ENCODE results near the gene DUSP18. TPM values are rescaled to one million over a fixed set of nuclear protein-coding genes. Genes with fewer than 3 reads are reported as not detected.
A peak's percentile ranks its signal among the peaks of the same experiment; 100 is the strongest.

DUSP18 gene
- total RNA-seq, 1 donor from 2014 or later = 21.4 TPM

- H3K27me3 Mint-ChIP-seq (ENCODE audit: unreplicated experiment) = peaks cover 4% of the 10 kb centered on the region
- no peak overlapping the region for H3K27ac Mint-ChIP-seq (ENCODE audit: unreplicated experiment)
- peak; percentile 22 for DNase-seq (ENCODE audit: low spot score)
- no peaks in the 10 kb centered on the region for H3K36me3 Mint-ChIP-seq (ENCODE audit: low read depth, unreplicated experiment)
- no peak overlapping the region for H3K4me3 Mint-ChIP-seq (ENCODE audit: unreplicated experiment)
- TF ChIP-seq CTCF (IDR thresholded peaks at IDR 0.05; ENCODE audit: unreplicated experiment) = no peak
- no peaks in the 10 kb centered on the region for H3K9me3 Mint-ChIP-seq (ENCODE audit: unreplicated experiment)
- H3K4me1 Mint-ChIP-seq (ENCODE audit: unreplicated experiment) = peaks cover 3% of the 10 kb centered on the region
These were observed 17.1 kb downstream of the DUSP18 start for GRCh38 chr22:30650508-30651116.

GRCh38 chr22:30649430-30650007 is 18.2 kb downstream of the DUSP18 start:
- Mint-ChIP-seq H3K27ac (ENCODE audit: unreplicated experiment) (no peak overlapping the region), H3K9me3 (ENCODE audit: unreplicated experiment) (no peaks in the 10 kb centered on the region), H3K36me3 (ENCODE audit: low read depth, unreplicated experiment) (no peaks in the 10 kb centered on the region), H3K4me1 (ENCODE audit: unreplicated experiment) (peaks cover 3% of the 10 kb centered on the region), H3K4me3 (ENCODE audit: unreplicated experiment) (no peak overlapping the region), H3K27me3 (ENCODE audit: unreplicated experiment) (peaks cover 3% of the 10 kb centered on the region)
- DNase-seq (ENCODE audit: low spot score) = no peak
- TF ChIP-seq CTCF (IDR thresholded peaks at IDR 0.05; ENCODE audit: unreplicated experiment) = no peak

DNA sequence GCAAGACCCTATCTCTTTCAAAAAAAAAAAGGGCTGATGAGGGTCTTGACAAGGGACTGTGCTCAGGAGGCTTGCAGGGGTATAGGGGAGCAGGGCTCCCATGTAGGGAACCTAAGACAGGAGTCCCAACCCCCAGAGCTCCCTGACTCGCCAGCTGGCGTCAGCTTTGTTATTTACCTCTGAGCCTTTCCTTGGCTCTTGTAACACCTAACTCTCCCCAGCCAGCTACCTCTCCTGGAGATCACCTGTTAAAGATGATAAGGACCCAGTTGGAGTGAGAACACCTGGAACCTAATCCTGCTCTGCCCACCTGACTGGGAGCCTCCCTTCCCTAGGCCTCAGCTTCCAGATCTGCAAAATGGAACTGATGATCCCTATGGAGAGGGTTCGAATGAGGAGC is 18.9 kb downstream of the DUSP18 start:
- no peak overlapping the region for H3K4me3 Mint-ChIP-seq (ENCODE audit: unreplicated experiment)
- TF ChIP-seq CTCF (IDR thresholded peaks at IDR 0.05; ENCODE audit: unreplicated experiment) = no peak
- peaks cover 3% of the 10 kb centered on the region for H3K27me3 Mint-ChIP-seq (ENCODE audit: unreplicated experiment)
- no peak overlapping the region for H3K27ac Mint-ChIP-seq (ENCODE audit: unreplicated experiment)
- peaks cover 3% of the 10 kb centered on the region for H3K4me1 Mint-ChIP-seq (ENCODE audit: unreplicated experiment)
- no peaks in the 10 kb centered on the region for H3K9me3 Mint-ChIP-seq (ENCODE audit: unreplicated experiment)
- no peaks in the 10 kb centered on the region for H3K36me3 Mint-ChIP-seq (ENCODE audit: low read depth, unreplicated experiment)
- DNase-seq (ENCODE audit: low spot score) = no peak

DNA sequence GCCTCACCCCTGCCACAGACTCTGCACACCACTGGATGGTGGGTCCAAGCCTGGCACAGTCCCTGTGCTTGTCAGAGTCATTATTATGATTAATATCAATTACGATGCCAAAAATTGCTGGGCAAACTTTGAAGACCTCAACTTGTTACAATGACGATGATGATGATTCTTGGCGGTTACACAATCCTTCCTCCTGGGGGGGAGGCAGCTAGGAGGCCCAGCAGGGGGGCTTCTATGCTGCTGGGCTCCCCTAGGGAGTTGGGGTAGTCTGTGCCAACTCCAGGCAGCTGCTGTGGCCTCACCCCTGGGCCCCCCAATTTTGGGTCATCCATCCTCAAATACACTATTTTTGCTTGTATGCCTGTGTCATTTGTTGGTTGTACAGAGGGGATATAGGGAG is 20.1 kb downstream of the DUSP18 start:
- no peak for DNase-seq (ENCODE audit: low spot score)
- Mint-ChIP-seq H3K27me3 (ENCODE audit: unreplicated experiment) (peaks cover 9% of the 10 kb centered on the region), H3K27ac (ENCODE audit: unreplicated experiment) (no peak overlapping the region), H3K36me3 (ENCODE audit: low read depth, unreplicated experiment) (peaks cover 5% of the 10 kb centered on the region), H3K4me3 (ENCODE audit: unreplicated experiment) (no peak overlapping the region), H3K4me1 (ENCODE audit: unreplicated experiment) (peaks cover 3% of the 10 kb centered on the region), H3K9me3 (ENCODE audit: unreplicated experiment) (no peaks in the 10 kb centered on the region)
- TF ChIP-seq CTCF (IDR thresholded peaks at IDR 0.05; ENCODE audit: unreplicated experiment) = no peak

DNA sequence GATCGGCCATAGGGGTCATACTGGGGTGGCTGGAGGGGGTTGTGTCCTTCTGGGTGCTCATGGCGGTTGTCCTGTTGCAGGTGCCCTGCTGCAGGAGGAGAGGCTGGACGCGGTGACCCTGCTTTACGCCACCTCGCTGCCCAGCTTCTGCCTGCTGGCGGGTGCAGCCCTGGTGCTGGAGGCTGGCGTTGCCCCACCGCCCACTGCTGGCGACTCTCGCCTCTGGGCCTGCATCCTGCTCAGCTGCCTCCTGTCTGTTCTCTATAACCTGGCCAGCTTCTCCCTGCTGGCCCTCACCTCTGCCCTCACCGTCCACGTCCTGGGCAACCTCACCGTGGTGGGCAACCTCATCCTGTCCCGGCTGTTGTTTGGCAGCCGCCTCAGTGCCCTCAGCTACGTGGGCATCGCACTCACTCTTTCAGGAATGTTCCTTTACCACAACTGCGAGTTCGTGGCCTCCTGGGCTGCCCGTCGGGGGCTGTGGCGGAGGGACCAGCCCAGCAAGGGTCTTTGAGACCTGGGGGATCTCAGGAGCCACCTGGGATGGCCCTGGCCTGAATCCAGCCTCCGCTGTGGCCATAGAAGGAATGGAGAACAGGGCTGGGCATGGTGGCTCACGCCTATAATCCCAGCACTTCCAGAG is 21.0 kb downstream of the DUSP18 start:
- Mint-ChIP-seq H3K9me3 (ENCODE audit: unreplicated experiment) (no peaks in the 10 kb centered on the region), H3K36me3 (ENCODE audit: low read depth, unreplicated experiment) (peaks cover 5% of the 10 kb centered on the region), H3K4me3 (ENCODE audit: unreplicated experiment) (no peak overlapping the region), H3K27ac (ENCODE audit: unreplicated experiment) (no peak overlapping the region), H3K27me3 (ENCODE audit: unreplicated experiment) (peaks cover 9% of the 10 kb centered on the region), H3K4me1 (ENCODE audit: unreplicated experiment) (peaks cover 3% of the 10 kb centered on the region)
- DNase-seq (ENCODE audit: low spot score) = no peak
- no peak for TF ChIP-seq CTCF (IDR thresholded peaks at IDR 0.05; ENCODE audit: unreplicated experiment)
